Measurements from ENCODE around the gene FYN. TPM values are rescaled to one million over a fixed set of nuclear protein-coding genes. Genes with fewer than 3 reads are reported as not detected.

Gene FYN
- total RNA-seq, 1 donor from 2014 or later: 130 TPM

GRCh38 chr6:111724039-111724438 is 149.2 kb downstream of the FYN start:
- no peak for TF ChIP-seq CTCF (IDR thresholded peaks at IDR 0.05)
- TF ChIP-seq POLR2A (IDR thresholded peaks at IDR 0.05): no peak
- TF ChIP-seq POLR2AphosphoS5 (IDR thresholded peaks at IDR 0.05; ENCODE audit: insufficient read depth in 1 of 2, low read depth in 1 of 2): no peak
- Histone ChIP-seq H3K27ac (no peak overlapping the region), H3K36me3 (peaks cover 0 to 5% of the 10 kb centered on the region in 2 donors), H3K9me3 (no peaks in the 10 kb centered on the region), H3K4me1 (peaks cover 52% of the 10 kb centered on the region), H3K27me3 (no peaks in the 10 kb centered on the region), H3K4me3 (no peak overlapping the region)
- intact Hi-C loops (cut with DNase I): no loop called here
- no peak for DNase-seq (ENCODE audit: extremely low spot score in 2 of 2)

DNA sequence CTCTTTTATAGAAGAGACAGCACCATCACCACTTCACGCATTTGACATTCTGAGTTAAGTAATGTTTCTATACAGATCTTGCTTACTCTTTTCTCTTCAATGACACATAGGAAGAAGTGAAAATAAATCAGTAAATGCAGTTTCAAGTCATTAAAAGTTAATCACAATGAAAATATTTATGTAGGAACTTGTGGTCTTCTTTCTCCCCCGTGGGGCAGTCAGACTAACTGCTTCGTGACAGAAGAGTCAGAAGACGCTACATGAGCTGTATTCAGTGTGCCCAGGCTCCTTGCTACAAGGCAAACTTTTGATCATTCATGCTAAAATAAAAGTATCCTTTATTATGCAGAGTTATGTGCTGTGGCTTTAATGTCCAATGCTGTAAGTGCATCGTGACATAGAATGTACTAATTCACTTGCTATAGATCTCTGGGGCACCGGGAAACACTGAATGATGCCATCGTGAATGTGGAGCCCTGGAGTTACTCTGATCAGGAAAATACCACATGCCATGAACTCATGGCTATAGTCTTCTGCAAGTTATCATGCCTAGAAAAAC is 149.8 kb downstream of the FYN start:
- H3K4me1 ChIP-seq: peaks cover 56% of the 10 kb centered on the region
- no peak overlapping the region for H3K27ac ChIP-seq
- DNase-seq (ENCODE audit: extremely low spot score in 2 of 2): no peak
- TF ChIP-seq POLR2A (IDR thresholded peaks at IDR 0.05) (no peak), CTCF (IDR thresholded peaks at IDR 0.05) (no peak), POLR2AphosphoS5 (IDR thresholded peaks at IDR 0.05; ENCODE audit: insufficient read depth in 1 of 2, low read depth in 1 of 2) (no peak)
- intact Hi-C loops (cut with DNase I): no loop called here
- no peak overlapping the region for H3K4me3 ChIP-seq
- H3K9me3 ChIP-seq: no peaks in the 10 kb centered on the region
- no peaks in the 10 kb centered on the region for H3K27me3 ChIP-seq
- peaks cover 0 to 6% of the 10 kb centered on the region in 2 donors for H3K36me3 ChIP-seq

GRCh38 chr6:111722179-111722731 is 151.0 kb downstream of the FYN start:
- Histone ChIP-seq H3K36me3 (peaks cover 0 to 10% of the 10 kb centered on the region in 2 donors), H3K4me3 (no peak overlapping the region), H3K27me3 (no peaks in the 10 kb centered on the region), H3K9me3 (no peaks in the 10 kb centered on the region), H3K4me1 (peaks cover 58% of the 10 kb centered on the region), H3K27ac (peak overlapping the region; percentile 29)
- no peak for TF ChIP-seq CTCF (IDR thresholded peaks at IDR 0.05)
- TF ChIP-seq POLR2A (IDR thresholded peaks at IDR 0.05): no peak
- peak in 1 of 2 donors; percentile 36 for TF ChIP-seq POLR2AphosphoS5 (IDR thresholded peaks at IDR 0.05; ENCODE audit: insufficient read depth in 1 of 2, low read depth in 1 of 2)
- no peak for DNase-seq (ENCODE audit: extremely low spot score in 2 of 2)
- intact Hi-C loops (cut with DNase I): no loop called here

GRCh38 chr6:111721753-111722154 is 151.5 kb downstream of the FYN start:
- H3K27me3 ChIP-seq: no peaks in the 10 kb centered on the region
- H3K36me3 ChIP-seq: peaks cover 0 to 10% of the 10 kb centered on the region in 2 donors
- peak in 1 of 2 donors; percentile 85 for DNase-seq (ENCODE audit: extremely low spot score in 2 of 2)
- TF ChIP-seq CTCF (IDR thresholded peaks at IDR 0.05) (peak in 1 of 3 experiments; percentile 50), POLR2A (IDR thresholded peaks at IDR 0.05) (no peak)
- peaks cover 58% of the 10 kb centered on the region for H3K4me1 ChIP-seq
- intact Hi-C loops (cut with DNase I): no loop called here
- no peak overlapping the region for H3K4me3 ChIP-seq
- H3K27ac ChIP-seq: peak overlapping the region; percentile 29
- no peaks in the 10 kb centered on the region for H3K9me3 ChIP-seq

DNA sequence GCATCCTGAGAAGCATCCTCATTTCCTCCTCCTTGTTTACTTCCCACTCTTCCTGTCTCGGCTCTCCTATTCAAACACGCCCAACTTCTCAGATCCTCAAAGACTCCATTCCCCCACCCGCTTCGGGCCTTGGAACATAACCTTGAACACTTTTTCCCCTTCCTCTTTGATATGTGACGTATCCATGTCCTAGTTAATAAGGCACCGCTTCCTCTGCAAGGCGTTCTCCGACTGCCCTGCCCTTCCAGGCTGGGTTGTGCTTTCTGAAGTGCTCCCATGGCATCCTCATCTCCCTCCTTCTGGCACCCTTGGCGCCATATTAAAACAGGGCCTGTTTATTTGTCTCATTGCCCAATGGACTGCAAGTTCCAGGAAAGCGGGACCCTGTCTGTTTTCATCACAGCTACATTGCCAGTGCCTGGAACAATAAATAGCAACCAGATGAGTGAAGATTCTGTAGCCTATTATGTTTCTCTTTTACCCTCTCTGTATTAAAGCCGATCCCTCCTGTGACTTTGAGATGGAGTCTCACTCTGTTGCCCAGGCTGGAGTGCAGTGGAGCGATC is 152.2 kb downstream of the FYN start:
- peak overlapping the region; percentile 29 for H3K27ac ChIP-seq
- intact Hi-C loops (cut with DNase I): no loop called here
- no peak for TF ChIP-seq POLR2A (IDR thresholded peaks at IDR 0.05)
- no peak for TF ChIP-seq CTCF (IDR thresholded peaks at IDR 0.05)
- TF ChIP-seq POLR2AphosphoS5 (IDR thresholded peaks at IDR 0.05; ENCODE audit: insufficient read depth in 1 of 2, low read depth in 1 of 2): no peak
- H3K9me3 ChIP-seq: no peaks in the 10 kb centered on the region
- DNase-seq (ENCODE audit: extremely low spot score in 2 of 2): peak in 1 of 2 donors; percentile 71
- no peaks in the 10 kb centered on the region for H3K27me3 ChIP-seq
- no peak overlapping the region for H3K4me3 ChIP-seq
- peaks cover 0 to 10% of the 10 kb centered on the region in 2 donors for H3K36me3 ChIP-seq
- H3K4me1 ChIP-seq: peaks cover 58% of the 10 kb centered on the region

Measured in vagina (tissue), 2 donors.